ENCODE data around the gene UBAC1.

DNA sequence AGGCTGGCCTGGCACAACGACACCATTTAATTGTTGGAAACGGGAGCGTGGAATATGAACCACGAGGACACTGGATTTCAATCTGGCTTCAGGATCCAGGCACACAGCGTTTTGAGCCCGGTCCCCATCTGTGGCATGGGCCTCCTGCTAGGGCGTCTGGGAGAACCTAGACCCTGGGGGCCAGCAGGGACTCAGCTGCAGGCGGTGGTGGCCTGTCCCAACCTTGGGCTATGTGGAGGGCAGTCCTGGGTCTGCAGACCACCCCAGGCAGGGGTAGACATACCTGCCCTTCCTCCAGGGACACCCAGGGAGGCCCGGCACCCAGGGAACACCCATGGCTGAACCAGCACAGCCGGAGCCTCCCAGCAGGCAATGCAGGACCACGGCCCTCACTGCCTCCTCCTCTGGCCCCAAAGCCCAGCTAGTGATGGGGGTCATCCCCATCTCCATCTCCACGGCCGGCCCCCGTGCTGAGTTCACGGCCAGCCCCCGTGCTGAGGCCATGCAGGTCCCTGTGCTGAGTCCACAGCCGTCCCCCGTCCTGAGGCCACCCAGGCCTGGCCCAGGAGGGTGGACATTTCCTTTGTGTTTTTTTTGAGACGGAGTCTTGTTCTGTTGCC lies 18.5 kb upstream of the UBAC1 start:
- TF ChIP-seq CTCF (IDR thresholded peaks at IDR 0.05) (no peak), EP300 (IDR thresholded peaks at IDR 0.05) (no peak)
